A673 (cell line): ENCODE data around the gene TAX1BP3.

Source experiments
- CTCF ChIP-seq: fragments of 300-800, 200-600 bp; sonication (generic); conservative IDR thresholded peaks from 2 replicates; pipeline ENCODE4 v1.5.1; 2017; ENCODE audit warnings: low read depth, mild to moderate bottlenecking, antibody characterized with exemption, low read length, moderate library complexity, mixed read lengths
- EZH2 ChIP-seq: fragments of 200-600 bp; sonication (generic); IDR thresholded peaks from 2 replicates; pipeline ENCODE4 v1.6.1; 2017; ENCODE audit warnings: borderline replicate concordance, low read depth, mild to moderate bottlenecking, mixed read lengths, antibody characterized with exemption, low read length; ENCODE audit not compliant: poor library complexity, severe bottlenecking

- TF ChIP-seq CTCF = no peak
- no peak for TF ChIP-seq EZH2
Observed at GRCh38 chr17:3675886-3676285, 7.5 kb upstream of the TAX1BP3 start.
